ENCODE results near the gene SLC6A1.

SLC6A1 gene

GRCh38 chr3:11016727-11017126 lies 24.2 kb downstream of the SLC6A1 start:
- H3K9ac ChIP-seq (ENCODE audit: low read length), result no peak overlapping the region
- H3K79me2 ChIP-seq (ENCODE audit: insufficient read depth, low read length), result no peaks in the 10 kb centered on the region
- H3K4me3 ChIP-seq (ENCODE audit: low read depth, low read length, poor library complexity, severe bottlenecking), result no peak overlapping the region
- H3F3A ChIP-seq (ENCODE audit: insufficient read depth, low read length), result no peaks in the 10 kb centered on the region
- H3K9me2 ChIP-seq (ENCODE audit: low read depth, low read length), result no peaks in the 10 kb centered on the region
- peaks cover 3% of the 10 kb centered on the region; the same call in 1 of the 2 replicates for H3K27me3 ChIP-seq (ENCODE audit: insufficient read depth, low read length)
- no peak overlapping the region for H2AFZ ChIP-seq (ENCODE audit: low read length)
- no peak overlapping the region for H3K4me2 ChIP-seq (ENCODE audit: low read length)
- H3K27ac ChIP-seq (ENCODE audit: low read depth, low read length, poor library complexity, severe bottlenecking), result no peak overlapping the region
- TF ChIP-seq, protein P1, sequence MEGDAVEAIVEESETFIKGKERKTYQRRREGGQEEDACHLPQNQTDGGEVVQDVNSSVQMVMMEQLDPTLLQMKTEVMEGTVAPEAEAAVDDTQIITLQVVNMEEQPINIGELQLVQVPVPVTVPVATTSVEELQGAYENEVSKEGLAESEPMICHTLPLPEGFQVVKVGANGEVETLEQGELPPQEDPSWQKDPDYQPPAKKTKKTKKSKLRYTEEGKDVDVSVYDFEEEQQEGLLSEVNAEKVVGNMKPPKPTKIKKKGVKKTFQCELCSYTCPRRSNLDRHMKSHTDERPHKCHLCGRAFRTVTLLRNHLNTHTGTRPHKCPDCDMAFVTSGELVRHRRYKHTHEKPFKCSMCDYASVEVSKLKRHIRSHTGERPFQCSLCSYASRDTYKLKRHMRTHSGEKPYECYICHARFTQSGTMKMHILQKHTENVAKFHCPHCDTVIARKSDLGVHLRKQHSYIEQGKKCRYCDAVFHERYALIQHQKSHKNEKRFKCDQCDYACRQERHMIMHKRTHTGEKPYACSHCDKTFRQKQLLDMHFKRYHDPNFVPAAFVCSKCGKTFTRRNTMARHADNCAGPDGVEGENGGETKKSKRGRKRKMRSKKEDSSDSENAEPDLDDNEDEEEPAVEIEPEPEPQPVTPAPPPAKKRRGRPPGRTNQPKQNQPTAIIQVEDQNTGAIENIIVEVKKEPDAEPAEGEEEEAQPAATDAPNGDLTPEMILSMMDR (IDR thresholded peaks at IDR 0.05; ENCODE audit: low read length), result no peak
- no peak for TF ChIP-seq EZH2 (IDR thresholded peaks at IDR 0.05; ENCODE audit: borderline replicate concordance, low read length)
- H3K9me3 ChIP-seq (ENCODE audit: low read length), result no peaks in the 10 kb centered on the region
- no peaks in the 10 kb centered on the region for H4K20me1 ChIP-seq (ENCODE audit: insufficient read depth, low read length)
- H3K4me1 ChIP-seq (ENCODE audit: insufficient read depth, low read length, severe bottlenecking), result no peaks in the 10 kb centered on the region
- no peaks in the 10 kb centered on the region for H3K36me3 ChIP-seq (ENCODE audit: insufficient read depth, low read length)

GRCh38 chr3:11019116-11019819 lies 26.7 kb downstream of the SLC6A1 start:
- H3K79me2 ChIP-seq (ENCODE audit: insufficient read depth, low read length), result no peaks in the 10 kb centered on the region

GRCh38 chr3:11020764-11021163 lies 28.2 kb downstream of the SLC6A1 start:
- no peaks in the 10 kb centered on the region for H3K4me1 ChIP-seq (ENCODE audit: insufficient read depth, low read length, severe bottlenecking)
- no peak overlapping the region for H3K27ac ChIP-seq (ENCODE audit: low read depth, low read length, poor library complexity, severe bottlenecking)
- no peak for TF ChIP-seq EZH2 (IDR thresholded peaks at IDR 0.05; ENCODE audit: borderline replicate concordance, low read length)
- TF ChIP-seq, protein P1 (IDR thresholded peaks at IDR 0.05; ENCODE audit: low read length), result no peak
- H4K20me1 ChIP-seq (ENCODE audit: insufficient read depth, low read length), result no peaks in the 10 kb centered on the region
- no peaks in the 10 kb centered on the region for H3K36me3 ChIP-seq (ENCODE audit: insufficient read depth, low read length)
- H3K4me2 ChIP-seq (ENCODE audit: low read length), result no peak overlapping the region
- H3K79me2 ChIP-seq (ENCODE audit: insufficient read depth, low read length), result no peaks in the 10 kb centered on the region
- no peak overlapping the region for H2AFZ ChIP-seq (ENCODE audit: low read length)
- no peaks in the 10 kb centered on the region for H3K27me3 ChIP-seq (ENCODE audit: insufficient read depth, low read length)
- no peaks in the 10 kb centered on the region for H3K9me2 ChIP-seq (ENCODE audit: low read depth, low read length)
- no peak overlapping the region for H3K4me3 ChIP-seq (ENCODE audit: low read depth, low read length, poor library complexity, severe bottlenecking)
- no peaks in the 10 kb centered on the region for H3F3A ChIP-seq (ENCODE audit: insufficient read depth, low read length)
- no peaks in the 10 kb centered on the region for H3K9me3 ChIP-seq (ENCODE audit: low read length)
- no peak overlapping the region for H3K9ac ChIP-seq (ENCODE audit: low read length)

More at GRCh38 chr3:11019116-11019819, 26.7 kb downstream of the SLC6A1 start:
- Histone ChIP-seq H3K4me2 (ENCODE audit: low read length) (no peak overlapping the region), H3K9me2 (ENCODE audit: low read depth, low read length) (no peaks in the 10 kb centered on the region), H3K27ac (ENCODE audit: low read depth, low read length, poor library complexity, severe bottlenecking) (no peak overlapping the region), H2AFZ (ENCODE audit: low read length) (no peak overlapping the region), H3K4me1 (ENCODE audit: insufficient read depth, low read length, severe bottlenecking) (no peaks in the 10 kb centered on the region), H3K36me3 (ENCODE audit: insufficient read depth, low read length) (no peaks in the 10 kb centered on the region), H3K27me3 (ENCODE audit: insufficient read depth, low read length) (no peaks in the 10 kb centered on the region; the same call in 1 of the 2 replicates), H3F3A (ENCODE audit: insufficient read depth, low read length) (no peaks in the 10 kb centered on the region), H3K4me3 (ENCODE audit: low read depth, low read length, poor library complexity, severe bottlenecking) (no peak overlapping the region), H3K9me3 (ENCODE audit: low read length) (no peaks in the 10 kb centered on the region), H4K20me1 (ENCODE audit: insufficient read depth, low read length) (no peaks in the 10 kb centered on the region), H3K9ac (ENCODE audit: low read length) (no peak overlapping the region)
- TF ChIP-seq, protein P1 (IDR thresholded peaks at IDR 0.05; ENCODE audit: low read length), result no peak
- TF ChIP-seq EZH2 (IDR thresholded peaks at IDR 0.05; ENCODE audit: borderline replicate concordance, low read length), result no peak

All from OCI-LY1 (cell line).